Measurements from ENCODE around the gene INAVA.

Gene INAVA

GRCh38 chr1:200912737-200913407, 18.2 kb downstream of the INAVA start:
- in situ Hi-C loops (cut with HindIII; ENCODE audit: low sequenced_read_pairs): no loop called here
- H3K4me3 ChIP-seq (ENCODE audit: low read depth, low read length): no peak overlapping the region
- no peak for TF ChIP-seq CTCF (IDR thresholded peaks at IDR 0.05; ENCODE audit: low read depth, low read length, missing control alignments)
- no peak for DNase-seq (ENCODE audit: low read depth)

DNA sequence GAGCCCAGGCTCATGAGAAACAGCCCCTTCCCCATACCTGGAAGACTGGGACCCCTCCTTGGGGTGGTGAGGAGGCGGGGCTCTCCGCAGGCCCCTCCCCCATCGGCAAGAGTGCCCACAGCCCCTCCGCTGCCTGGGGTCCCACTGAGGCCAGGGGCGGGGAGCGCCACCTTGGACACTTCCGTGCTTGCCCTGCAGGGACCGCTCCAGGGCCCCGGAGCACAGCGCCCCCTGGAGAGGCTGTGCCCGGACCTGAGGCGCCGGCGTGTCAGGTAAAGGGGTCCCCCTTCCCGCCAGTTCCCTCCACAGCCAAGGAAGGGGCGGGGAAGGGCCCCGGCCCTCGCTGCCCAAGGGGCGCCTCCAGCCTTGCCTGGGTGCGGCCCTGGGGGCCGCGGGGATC, 21.5 kb downstream of the INAVA start:
- in situ Hi-C loops (cut with HindIII; ENCODE audit: low sequenced_read_pairs): no loop called here
- TF ChIP-seq CTCF (IDR thresholded peaks at IDR 0.05; ENCODE audit: low read depth, low read length, missing control alignments): no peak
- no peak for DNase-seq (ENCODE audit: low read depth)
- no peak overlapping the region for H3K4me3 ChIP-seq (ENCODE audit: low read depth, low read length)

DNA sequence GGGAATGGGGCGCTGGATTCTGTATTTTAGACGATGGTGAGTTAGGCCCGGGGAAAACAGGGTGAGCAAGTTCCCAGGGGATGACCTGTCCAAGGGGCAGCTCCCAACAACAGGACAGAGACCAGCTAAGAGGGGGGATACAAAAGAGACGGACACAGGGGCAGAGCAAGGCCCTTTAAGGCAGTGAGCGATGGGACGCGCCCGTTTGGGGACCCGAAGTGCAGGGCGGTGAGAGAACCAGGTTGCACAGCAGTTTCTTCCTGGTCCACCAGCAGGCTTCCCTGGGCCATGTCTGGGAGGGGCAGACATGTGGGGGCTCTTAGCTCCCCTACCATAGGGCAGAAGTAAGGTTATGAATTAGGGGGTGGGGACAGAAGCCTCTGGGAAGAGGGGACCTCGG, 22.0 kb downstream of the INAVA start:
- DNase-seq (ENCODE audit: low read depth): no peak
- TF ChIP-seq CTCF (IDR thresholded peaks at IDR 0.05; ENCODE audit: low read depth, low read length, missing control alignments): no peak
- no peak overlapping the region for H3K4me3 ChIP-seq (ENCODE audit: low read depth, low read length)
- in situ Hi-C loops (cut with HindIII; ENCODE audit: low sequenced_read_pairs): no loop called here

DNA sequence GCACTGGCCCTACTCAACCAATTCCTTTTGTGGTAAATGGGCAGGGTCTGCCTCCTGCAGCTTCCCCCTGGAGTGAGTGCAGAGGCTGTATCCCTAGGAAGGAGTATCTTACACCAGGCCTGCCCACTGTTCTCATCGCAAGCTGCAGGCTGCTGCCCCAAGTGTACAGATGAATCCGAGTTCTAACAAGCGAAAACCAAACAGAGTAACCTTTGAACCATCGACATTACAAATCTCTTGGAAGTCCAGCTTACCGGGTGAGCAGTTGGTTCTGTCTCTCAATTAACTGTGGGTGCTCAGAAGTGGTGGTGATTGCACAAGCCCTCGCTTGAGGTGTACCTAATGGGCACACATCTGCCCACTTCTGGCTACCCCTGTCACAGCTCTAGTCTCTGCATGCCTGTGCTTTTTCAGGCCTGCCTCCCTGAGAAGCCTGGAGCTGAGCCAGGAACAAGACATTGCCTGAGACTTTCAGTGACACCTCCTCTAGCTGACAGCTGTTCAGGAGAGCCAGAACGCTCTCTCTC, 22.7 kb downstream of the INAVA start:
- in situ Hi-C loops (cut with HindIII; ENCODE audit: low sequenced_read_pairs): no loop called here
- TF ChIP-seq CTCF (IDR thresholded peaks at IDR 0.05; ENCODE audit: low read depth, low read length, missing control alignments): no peak
- no peak for DNase-seq (ENCODE audit: low read depth)
- no peak overlapping the region for H3K4me3 ChIP-seq (ENCODE audit: low read depth, low read length)

DNA sequence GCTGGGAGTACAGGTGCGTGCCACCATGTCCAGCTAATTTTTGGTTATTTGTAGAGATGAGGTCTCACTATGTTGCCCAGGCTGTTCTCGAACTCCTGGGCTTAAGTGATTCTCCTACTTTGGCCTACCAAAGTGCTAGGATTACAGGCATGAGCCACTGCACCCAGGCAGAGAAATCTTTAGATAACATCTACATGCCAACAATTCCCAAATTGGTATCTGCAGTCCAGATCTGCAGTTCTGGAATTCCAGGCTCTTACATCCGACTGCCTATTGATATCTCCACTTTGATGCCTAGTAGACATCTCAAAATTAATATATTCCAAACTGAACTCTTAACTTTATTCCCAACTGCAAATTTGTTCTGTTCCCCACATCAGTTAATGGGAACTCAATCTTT, 23.3 kb downstream of the INAVA start:
- DNase-seq (ENCODE audit: low read depth): no peak
- H3K4me3 ChIP-seq (ENCODE audit: low read depth, low read length): no peak overlapping the region
- TF ChIP-seq CTCF (IDR thresholded peaks at IDR 0.05; ENCODE audit: low read depth, low read length, missing control alignments): no peak
- in situ Hi-C loops (cut with HindIII; ENCODE audit: low sequenced_read_pairs): no loop called here

GRCh38 chr1:200919386-200919785, 24.7 kb downstream of the INAVA start:
- no peak overlapping the region for H3K4me3 ChIP-seq (ENCODE audit: low read depth, low read length)
- TF ChIP-seq CTCF (IDR thresholded peaks at IDR 0.05; ENCODE audit: low read depth, low read length, missing control alignments): no peak
- no peak for DNase-seq (ENCODE audit: low read depth)
- in situ Hi-C loops (cut with HindIII; ENCODE audit: low sequenced_read_pairs): no loop called here

All from astrocyte of the cerebellum (primary cell).